IPS-11a (cell line): Measurements from ENCODE around the gene TCF15.
"Not testable (repeated sequence)": the region's sequence is repeated elsewhere in the genome, so short reads cannot be mapped to it uniquely, and the experiment has no call there.

Experiments used
- H3K4me3 ChIP-seq: one replicate; pipeline ENCODE4 v1.5.1; 2013; ENCODE audit warnings: low read depth, low read length, control low read depth

Gene TCF15

GRCh38 chr20:642398-643174 lies 32.5 kb upstream of the TCF15 start:
- no peak overlapping the region for H3K4me3 ChIP-seq

- H3K4me3 ChIP-seq, result not testable (repeated sequence)
These were observed 31.9 kb upstream of the TCF15 start for GRCh38 chr20:642013-642397.

DNA sequence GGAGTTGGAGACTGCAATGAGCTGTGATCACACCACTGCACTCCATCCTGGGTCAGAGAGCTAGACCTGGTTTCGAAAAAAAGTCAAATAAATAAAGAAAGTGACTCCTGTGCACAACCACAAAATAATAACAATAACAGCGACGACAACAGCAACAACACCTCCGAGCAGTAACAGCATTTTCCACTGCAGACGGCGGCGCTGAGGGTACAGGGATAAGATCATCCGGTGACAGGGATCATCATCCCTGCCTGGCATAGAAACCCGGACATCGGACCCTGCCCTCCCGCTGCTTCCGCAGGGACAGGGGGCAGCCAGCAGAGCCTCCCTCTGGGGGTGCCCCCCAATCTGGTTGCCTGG lies 31.4 kb upstream of the TCF15 start:
- H3K4me3 ChIP-seq, result no peak overlapping the region

- no peak overlapping the region for H3K4me3 ChIP-seq
These were observed 30.8 kb upstream of the TCF15 start for GRCh38 chr20:640674-641515.

DNA sequence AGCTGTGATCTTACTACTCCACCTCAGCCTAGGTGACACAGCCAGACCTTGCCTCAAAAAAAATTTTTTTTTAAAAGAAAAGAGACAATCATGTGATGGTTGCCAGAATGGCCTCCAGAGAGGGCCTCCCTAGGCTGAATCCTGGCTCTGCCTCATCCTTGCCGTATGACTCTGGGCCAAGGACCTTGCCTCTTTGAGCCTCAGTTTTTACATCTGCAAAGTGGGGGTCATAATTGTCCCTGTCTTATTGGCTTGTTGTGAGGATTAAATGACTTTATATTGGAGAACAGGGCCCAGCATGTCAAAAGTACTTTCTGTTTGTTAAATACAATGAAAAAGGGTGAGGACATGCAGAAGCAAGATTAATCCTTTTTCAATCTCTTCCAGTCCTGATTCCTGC lies 28.5 kb upstream of the TCF15 start:
- H3K4me3 ChIP-seq, result no peak overlapping the region

GRCh38 chr20:637559-637958 lies 27.4 kb upstream of the TCF15 start:
- H3K4me3 ChIP-seq, result no peak overlapping the region

- no peak overlapping the region for H3K4me3 ChIP-seq
These were observed 25.8 kb upstream of the TCF15 start for GRCh38 chr20:635893-636338.

DNA sequence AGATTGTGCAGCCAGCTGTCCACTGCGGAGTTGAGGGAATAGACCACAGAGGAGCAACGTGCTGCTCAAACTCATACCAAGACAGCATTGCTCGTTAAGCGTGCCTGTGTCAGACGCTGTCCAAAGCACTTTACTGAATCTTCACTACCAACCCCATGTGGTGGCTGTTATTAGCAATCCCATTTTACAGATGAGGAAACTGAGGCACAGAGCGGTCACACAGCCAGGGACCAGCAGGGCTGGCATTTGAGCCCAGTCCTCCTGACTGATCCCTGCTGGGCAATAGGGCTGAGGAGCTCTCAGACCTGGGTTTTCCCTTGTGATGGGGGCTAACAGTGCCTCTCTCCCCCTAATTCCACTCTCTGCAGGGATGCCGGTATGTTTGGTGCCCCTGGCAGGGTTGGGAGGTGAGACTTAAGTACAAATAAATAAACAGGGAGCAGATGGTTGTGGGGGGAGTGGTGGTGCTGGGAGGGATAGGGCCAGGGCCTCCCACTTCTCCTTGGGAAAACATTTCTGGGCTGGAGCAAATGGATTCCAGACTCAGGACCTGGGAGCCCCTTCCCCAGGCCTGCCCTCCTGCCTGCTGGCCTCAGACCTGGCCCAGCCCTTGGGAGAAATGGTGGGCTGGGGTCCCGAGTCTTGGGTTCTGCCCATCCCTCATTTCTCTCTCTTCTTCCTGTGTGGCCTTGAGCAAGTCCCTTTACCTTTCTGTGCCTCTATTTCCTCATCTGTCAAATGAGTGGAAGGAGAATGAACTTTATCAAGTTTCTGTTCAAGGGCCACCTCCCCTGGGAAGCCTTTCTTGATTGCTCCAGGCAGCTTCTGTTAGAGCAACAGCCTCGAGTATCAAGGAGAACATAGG lies 25.2 kb upstream of the TCF15 start:
- no peak overlapping the region for H3K4me3 ChIP-seq

- no peak overlapping the region for H3K4me3 ChIP-seq
These were observed 24.2 kb upstream of the TCF15 start for GRCh38 chr20:634148-634925.

- no peak overlapping the region for H3K4me3 ChIP-seq
These were observed 21.0 kb upstream of the TCF15 start for GRCh38 chr20:631101-631500.

GRCh38 chr20:626579-626978 lies 16.5 kb upstream of the TCF15 start:
- H3K4me3 ChIP-seq, result no peak overlapping the region

DNA sequence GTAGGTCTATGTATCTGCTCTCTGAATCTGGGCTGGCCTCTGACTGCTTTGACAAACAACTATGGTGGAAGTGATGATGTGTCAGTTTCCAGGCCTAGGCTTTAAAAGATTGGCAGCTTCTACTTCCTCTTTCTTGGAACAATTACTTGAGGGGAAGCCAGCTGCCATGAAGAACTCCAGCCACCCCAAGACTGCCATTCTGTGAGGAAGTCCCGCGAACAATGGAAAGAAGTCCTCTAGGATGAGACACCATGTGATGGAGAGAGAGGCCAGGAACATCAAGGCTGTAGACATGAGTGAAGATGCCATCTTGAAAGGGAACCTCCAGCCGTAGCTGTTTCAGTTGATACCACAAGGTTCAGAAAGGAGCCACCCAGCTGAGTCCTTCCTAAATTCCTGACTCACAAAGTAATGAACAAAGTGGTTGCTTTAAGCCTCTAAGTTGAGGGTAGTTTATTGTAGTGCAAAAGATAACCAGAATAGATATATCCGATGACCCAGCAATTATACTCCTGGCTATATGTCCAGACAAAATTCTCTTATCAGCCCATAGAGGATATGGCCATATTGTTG lies 15.3 kb upstream of the TCF15 start:
- H3K4me3 ChIP-seq, result no peak overlapping the region

- no peak overlapping the region for H3K4me3 ChIP-seq
These were observed 13.6 kb upstream of the TCF15 start for GRCh38 chr20:623704-624103.

GRCh38 chr20:623021-623420 lies 12.9 kb upstream of the TCF15 start:
- H3K4me3 ChIP-seq, result no peak overlapping the region

DNA sequence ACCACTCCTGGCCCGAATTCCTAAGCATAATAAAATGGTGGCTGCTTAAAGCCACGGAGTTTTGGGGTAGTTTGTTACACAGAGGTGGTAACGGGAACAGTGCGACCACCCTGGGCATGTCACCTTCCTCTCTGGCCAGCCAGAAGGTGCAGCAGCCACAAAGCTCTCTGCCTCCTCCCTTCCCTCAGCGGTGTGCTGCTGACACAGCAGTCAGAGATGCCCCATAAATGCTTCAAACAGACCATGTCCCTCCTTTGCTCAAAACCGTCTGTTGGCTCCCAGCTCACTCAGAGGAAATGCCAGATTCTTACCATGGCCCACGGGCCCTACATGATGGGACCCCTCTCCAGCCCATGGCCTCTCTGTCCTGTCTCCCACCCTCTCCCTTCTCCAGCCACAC lies 12.1 kb upstream of the TCF15 start:
- H3K4me3 ChIP-seq, result no peak overlapping the region

DNA sequence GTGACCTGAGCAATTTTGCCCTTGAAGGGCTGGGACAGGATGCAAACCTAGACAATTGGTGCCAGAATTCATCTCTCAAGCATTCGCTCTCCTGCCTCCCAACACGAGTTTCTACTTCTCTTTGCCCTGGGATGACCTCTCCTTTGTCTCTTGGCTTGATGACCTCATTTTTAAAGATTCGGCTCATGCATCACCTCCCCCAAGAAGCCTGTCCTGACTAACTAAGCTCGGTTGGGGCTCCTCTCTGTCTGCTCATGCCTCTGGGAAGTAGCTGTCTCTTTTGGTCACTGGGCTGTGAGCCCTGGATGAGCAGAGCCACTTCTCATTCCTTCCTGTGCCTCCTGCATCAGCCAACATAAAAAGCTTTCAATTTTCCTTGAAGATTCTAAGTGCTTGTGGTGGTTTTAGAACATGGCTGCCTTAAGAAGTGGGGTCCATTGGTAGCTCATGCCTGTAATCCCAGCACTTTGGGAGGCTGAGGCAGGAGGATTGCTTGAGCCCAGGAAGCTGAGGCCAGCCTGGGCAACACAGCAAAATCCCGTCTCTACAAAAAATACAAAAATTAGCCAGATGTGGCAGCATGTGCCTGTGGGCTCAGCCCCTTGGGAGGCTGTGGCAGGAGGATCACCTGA lies 11.1 kb upstream of the TCF15 start:
- no peak overlapping the region for H3K4me3 ChIP-seq

DNA sequence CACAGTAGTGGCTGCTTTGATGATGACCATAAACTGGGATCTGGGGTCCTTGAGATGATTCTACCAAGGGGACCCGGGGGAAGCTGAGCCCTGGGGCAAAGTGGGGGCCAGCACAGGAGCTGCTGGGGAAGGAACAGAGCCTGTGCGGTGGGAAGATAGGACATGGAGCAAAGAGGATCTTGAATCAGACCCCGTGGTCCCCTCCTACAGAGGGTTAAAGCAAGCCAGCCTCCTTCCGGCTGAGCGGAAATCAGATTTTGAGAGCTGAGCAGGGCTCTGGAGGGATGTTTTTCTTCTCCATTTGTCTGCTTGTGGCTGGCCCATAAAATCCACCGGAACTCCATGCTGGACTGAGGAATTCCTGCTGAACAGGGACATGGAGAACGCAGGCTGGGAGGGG lies 10.1 kb upstream of the TCF15 start:
- no peak overlapping the region for H3K4me3 ChIP-seq

GRCh38 chr20:618980-619379 lies 8.9 kb upstream of the TCF15 start:
- H3K4me3 ChIP-seq, result no peak overlapping the region

DNA sequence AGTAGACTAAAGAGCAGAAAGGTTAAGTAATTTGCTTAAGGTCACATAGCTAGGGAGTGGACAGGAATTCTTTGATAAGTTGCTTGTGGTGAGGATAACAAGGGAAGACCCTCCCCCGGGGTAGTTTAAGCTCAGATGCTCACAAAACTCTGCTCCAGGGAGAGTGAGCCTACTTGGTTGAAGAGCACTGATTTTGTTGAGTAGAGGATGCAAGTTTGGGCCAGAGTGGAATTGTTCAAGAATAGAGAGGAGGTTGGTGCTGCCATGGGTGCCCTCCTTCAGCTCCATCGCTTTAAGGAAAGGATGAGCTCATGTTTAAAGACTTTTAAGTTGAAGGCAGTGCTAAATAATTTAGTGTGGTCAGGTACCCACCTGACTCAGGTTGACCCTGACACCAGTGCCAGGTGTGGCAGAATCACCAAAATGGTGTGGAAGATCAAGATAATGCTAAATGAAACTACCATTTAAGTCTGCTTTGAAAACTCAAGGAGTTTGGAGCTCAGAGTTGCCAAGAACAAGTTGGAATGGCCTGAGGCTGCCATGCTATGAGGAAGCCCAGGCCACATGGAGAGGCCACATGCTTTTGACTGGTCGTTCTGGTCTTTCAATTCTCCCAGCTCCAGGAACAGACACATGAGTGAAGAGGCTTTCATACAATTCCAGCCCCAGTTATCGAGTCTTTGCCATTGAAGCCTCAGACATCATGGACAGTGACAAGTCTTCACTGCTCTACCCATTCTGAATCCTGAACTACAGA lies 8.0 kb upstream of the TCF15 start:
- H3K4me3 ChIP-seq, result no peak overlapping the region
